DND-41 (cell line): ENCODE data around the gene TLR6.

Source experiments
- ATAC-seq: fragments of 200-7000 bp; cut with Tn5 transposase; 3 replicates; pipeline ENCODE4 v1.9.1; 2021; ENCODE audit warnings: low read depth; ENCODE audit not compliant: insufficient read depth
- DNase-seq: peaks from one replicate; pipeline ENCODE4 v3.0.0-alpha.2; 2020
- H2AFZ ChIP-seq: 2 replicates; pipeline ENCODE4 v1.6.0; 2012; ENCODE audit warnings: low read depth, low read length
- H3K27ac ChIP-seq: 2 replicates; pipeline ENCODE4 v1.5.1; 2012; ENCODE audit warnings: low read length, inconsistent platforms
- H3K27me3 ChIP-seq: fragments of 200-600 bp; sonication (generic); 2 replicates; pipeline ENCODE4 v1.6.0; 2012; ENCODE audit warnings: low read length, mild to moderate bottlenecking, inconsistent platforms; ENCODE audit not compliant: insufficient read depth, poor library complexity
- H3K36me3 ChIP-seq: 2 replicates; pipeline ENCODE4 v1.5.1; 2012; ENCODE audit warnings: low read length, inconsistent platforms; ENCODE audit not compliant: insufficient read depth
- H3K4me1 ChIP-seq: 2 replicates; pipeline ENCODE4 v1.5.1; 2012; ENCODE audit warnings: mild to moderate bottlenecking, low read length; ENCODE audit not compliant: insufficient read depth
- H3K4me2 ChIP-seq: 2 replicates; pipeline ENCODE4 v1.6.0; 2012; ENCODE audit warnings: mild to moderate bottlenecking, moderate library complexity, low read length, inconsistent platforms; ENCODE audit not compliant: insufficient read depth
- H3K4me3 ChIP-seq, 2 experiments: fragments of 200-600 bp in 1 of 2; shearing (Covaris generic) in 1 of 2; 2 replicates each; pipeline ENCODE4 v1.5.1; 2012 to 2016; ENCODE audit warnings: inconsistent platforms in 2 of 2, low read length in 2 of 2, mild to moderate bottlenecking in 2 of 2, low read depth in 1 of 2, moderate library complexity in 1 of 2
- H3K79me2 ChIP-seq: 2 replicates; pipeline ENCODE4 v1.6.0; 2012; ENCODE audit warnings: low read length, inconsistent platforms; ENCODE audit not compliant: insufficient read depth
- H3K9ac ChIP-seq: 2 replicates; pipeline ENCODE4 v1.6.0; 2012; ENCODE audit warnings: low read depth, mild to moderate bottlenecking, inconsistent platforms, low read length, moderate library complexity
- H3K9me3 ChIP-seq: 2 replicates; pipeline ENCODE4 v1.5.1; 2012; ENCODE audit warnings: low read length, moderate library complexity, mild to moderate bottlenecking, inconsistent platforms; ENCODE audit not compliant: insufficient read depth, severe bottlenecking
- H4K20me1 ChIP-seq: 2 replicates; pipeline ENCODE4 v1.6.0; 2012; ENCODE audit warnings: low read length; ENCODE audit not compliant: insufficient read depth
- EZH2 ChIP-seq: IDR thresholded peaks from 3 replicates; pipeline ENCODE4 v1.6.1; 2012; ENCODE audit warnings: borderline replicate concordance, low read depth, mild to moderate bottlenecking, moderate library complexity, low read length, inconsistent platforms; ENCODE audit not compliant: severe bottlenecking
- TF ChIP-seq, protein P1 (sequence below): IDR thresholded peaks from 2 replicates; pipeline ENCODE4 v1.5.1; 2012; ENCODE audit warnings: borderline replicate concordance, low read length, moderate library complexity, mild to moderate bottlenecking; ENCODE audit not compliant: poor library complexity, severe bottlenecking; ENCODE audit errors: extremely low read depth

TLR6 gene, protein sequence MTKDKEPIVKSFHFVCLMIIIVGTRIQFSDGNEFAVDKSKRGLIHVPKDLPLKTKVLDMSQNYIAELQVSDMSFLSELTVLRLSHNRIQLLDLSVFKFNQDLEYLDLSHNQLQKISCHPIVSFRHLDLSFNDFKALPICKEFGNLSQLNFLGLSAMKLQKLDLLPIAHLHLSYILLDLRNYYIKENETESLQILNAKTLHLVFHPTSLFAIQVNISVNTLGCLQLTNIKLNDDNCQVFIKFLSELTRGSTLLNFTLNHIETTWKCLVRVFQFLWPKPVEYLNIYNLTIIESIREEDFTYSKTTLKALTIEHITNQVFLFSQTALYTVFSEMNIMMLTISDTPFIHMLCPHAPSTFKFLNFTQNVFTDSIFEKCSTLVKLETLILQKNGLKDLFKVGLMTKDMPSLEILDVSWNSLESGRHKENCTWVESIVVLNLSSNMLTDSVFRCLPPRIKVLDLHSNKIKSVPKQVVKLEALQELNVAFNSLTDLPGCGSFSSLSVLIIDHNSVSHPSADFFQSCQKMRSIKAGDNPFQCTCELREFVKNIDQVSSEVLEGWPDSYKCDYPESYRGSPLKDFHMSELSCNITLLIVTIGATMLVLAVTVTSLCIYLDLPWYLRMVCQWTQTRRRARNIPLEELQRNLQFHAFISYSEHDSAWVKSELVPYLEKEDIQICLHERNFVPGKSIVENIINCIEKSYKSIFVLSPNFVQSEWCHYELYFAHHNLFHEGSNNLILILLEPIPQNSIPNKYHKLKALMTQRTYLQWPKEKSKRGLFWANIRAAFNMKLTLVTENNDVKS

DNA sequence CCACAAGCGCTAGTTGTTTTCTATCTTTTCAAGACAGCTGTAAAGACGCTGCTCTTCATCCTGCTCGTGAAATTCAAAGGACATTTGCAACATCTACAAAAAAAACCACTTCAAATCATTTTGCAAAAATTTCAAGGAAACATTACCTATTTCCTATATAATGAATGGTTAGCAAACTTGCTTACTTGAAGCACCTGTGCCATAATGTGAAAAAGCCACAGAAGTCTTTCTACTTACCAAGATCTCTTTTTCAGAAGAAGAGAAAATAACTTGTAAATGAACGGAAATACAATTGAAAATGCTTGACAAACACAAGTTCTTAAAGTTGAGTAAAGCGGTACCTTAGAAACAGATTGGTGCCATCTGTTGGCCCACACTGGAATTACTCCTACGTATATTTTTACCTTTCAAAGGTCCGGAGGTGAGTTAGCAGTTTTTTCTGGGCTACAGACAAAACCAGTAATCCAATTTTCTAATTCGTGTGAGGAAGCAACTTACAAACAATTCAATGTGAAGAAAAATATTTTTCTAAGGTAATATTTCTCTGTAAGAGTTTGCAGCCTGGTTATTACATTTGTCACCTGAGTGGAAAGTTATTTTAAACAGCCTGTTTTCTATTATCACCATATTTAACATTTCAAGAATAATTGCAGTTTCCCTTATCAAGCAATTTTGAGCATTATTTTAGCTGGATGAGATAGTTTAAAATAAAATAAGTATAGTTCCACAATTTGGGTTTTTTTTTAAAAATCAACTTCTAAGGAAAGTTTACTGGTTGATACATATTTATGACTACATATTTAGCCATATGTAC lies at the start of gene TLR6:
Gene TLR6 (minus strand): TSS at position 294 of the 814 bp plus-strand sequence. CDS start 27,344 bp downstream, outside the sequence.
- no peaks in the 10 kb centered on the region for H3K79me2 ChIP-seq
- H2AFZ ChIP-seq: peak within 1 kb of the TSS; percentile 33
- H4K20me1 ChIP-seq: no peaks in the 10 kb centered on the region
- TF ChIP-seq, protein P1, sequence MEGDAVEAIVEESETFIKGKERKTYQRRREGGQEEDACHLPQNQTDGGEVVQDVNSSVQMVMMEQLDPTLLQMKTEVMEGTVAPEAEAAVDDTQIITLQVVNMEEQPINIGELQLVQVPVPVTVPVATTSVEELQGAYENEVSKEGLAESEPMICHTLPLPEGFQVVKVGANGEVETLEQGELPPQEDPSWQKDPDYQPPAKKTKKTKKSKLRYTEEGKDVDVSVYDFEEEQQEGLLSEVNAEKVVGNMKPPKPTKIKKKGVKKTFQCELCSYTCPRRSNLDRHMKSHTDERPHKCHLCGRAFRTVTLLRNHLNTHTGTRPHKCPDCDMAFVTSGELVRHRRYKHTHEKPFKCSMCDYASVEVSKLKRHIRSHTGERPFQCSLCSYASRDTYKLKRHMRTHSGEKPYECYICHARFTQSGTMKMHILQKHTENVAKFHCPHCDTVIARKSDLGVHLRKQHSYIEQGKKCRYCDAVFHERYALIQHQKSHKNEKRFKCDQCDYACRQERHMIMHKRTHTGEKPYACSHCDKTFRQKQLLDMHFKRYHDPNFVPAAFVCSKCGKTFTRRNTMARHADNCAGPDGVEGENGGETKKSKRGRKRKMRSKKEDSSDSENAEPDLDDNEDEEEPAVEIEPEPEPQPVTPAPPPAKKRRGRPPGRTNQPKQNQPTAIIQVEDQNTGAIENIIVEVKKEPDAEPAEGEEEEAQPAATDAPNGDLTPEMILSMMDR: peak; percentile 85
- no peak for TF ChIP-seq EZH2
- no peaks in the 10 kb centered on the region for H3K9me3 ChIP-seq
- peak within 1 kb of the TSS; percentile 24; the same call in 1 of the 2 replicates for H3K9ac ChIP-seq
- peak within 1 kb of the TSS; percentile 60 for H3K4me2 ChIP-seq
- H3K4me3 ChIP-seq: peak within 1 kb of the TSS; percentile 3 to 41; a peak in 1 of 4 replicates
- peaks cover 29% of the 10 kb centered on the region for H3K4me1 ChIP-seq
- DNase-seq: peak; percentile 72
- H3K27ac ChIP-seq: 0 out of 2 replicates have a peak within 1 kb of the TSS, but pooled peaks have one; percentile 16
- H3K36me3 ChIP-seq: no peaks in the 10 kb centered on the region
- ATAC-seq: peak; percentile 78
- H3K27me3 ChIP-seq: no peaks in the 10 kb centered on the region

DNA sequence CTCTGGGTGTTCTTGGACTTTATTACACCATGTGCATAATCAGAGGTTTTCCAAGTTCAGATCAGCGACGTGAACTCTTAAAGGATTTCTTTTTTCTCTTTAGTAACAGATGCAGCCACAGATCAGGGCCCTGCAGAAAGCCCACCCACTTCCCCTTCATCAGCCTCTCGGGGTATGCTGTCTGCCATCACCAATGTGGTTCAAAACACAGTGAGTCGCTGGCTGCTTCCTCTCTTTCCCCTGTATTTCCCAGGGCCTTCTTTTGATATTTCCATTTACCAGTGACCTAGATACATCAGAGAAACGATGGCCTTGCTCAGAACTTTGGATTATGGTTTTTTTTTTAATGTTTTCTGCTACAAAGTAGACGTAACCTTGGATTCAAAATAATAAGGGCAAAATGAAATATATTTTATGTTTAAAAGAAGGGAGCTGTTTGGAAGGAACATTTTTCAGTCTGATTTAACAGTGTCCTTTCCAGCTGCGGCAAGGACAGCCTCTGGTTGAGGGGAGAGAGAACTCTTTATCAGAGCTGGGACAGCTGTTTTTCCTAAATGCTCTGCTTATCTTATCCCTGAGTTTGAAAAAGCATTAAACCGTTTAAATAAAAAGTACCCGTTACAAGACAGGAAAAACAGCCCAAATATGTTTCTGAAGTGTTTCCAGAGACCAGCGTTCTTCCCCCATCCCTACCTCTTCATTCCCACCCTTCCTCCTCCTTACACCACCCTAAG lies 49.2 kb upstream of the TLR6 start:
- ATAC-seq: peak; percentile 89
- TF ChIP-seq, protein P1: no peak
- TF ChIP-seq EZH2: no peak
- Histone ChIP-seq H4K20me1 (no peaks in the 10 kb centered on the region), H3K27me3 (no peaks in the 10 kb centered on the region), H3K4me2 (0 out of 2 replicates have a peak overlapping the region, but pooled peaks have one; percentile 6), H3K9me3 (no peaks in the 10 kb centered on the region), H3K36me3 (no peaks in the 10 kb centered on the region), H3K27ac (no peak overlapping the region), H3K4me3 (no peak overlapping the region), H3K9ac (no peak overlapping the region), H3K79me2 (no peaks in the 10 kb centered on the region), H3K4me1 (0 out of 2 replicates have a peak, but pooled peaks cover 9% of the 10 kb centered on the region), H2AFZ (peak overlapping the region; percentile 19; the same call in 1 of the 2 replicates)
- peak; percentile 44 for DNase-seq

DNA sequence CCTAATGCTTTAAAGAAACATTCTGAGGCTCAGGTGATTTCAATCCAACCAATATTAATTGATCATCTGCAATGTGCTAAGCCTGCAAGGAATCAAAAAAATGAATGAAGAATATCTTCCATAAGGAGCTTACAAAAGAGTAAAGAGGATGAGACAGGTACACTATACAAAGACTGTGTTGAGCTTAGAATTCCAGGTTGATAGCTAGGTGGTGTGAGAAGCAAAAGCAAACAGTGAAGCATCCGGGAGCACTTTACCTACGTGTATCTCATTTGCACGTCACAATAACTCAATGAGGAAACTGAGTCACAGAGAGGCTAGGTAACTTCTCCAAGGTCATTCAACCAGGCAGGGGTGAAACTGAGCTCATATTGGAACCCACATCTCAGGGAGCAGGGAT lies 48.1 kb upstream of the TLR6 start:
- no peaks in the 10 kb centered on the region for H3K79me2 ChIP-seq
- H3K9ac ChIP-seq: no peak overlapping the region
- H3K4me2 ChIP-seq: no peak overlapping the region
- 0 out of 2 replicates have a peak, but pooled peaks cover 9% of the 10 kb centered on the region for H3K4me1 ChIP-seq
- no peaks in the 10 kb centered on the region for H3K36me3 ChIP-seq
- no peaks in the 10 kb centered on the region for H4K20me1 ChIP-seq
- H3K27ac ChIP-seq: no peak overlapping the region
- DNase-seq (no peak), ATAC-seq (no peak)
- H3K27me3 ChIP-seq: no peaks in the 10 kb centered on the region
- no peak overlapping the region for H2AFZ ChIP-seq
- H3K4me3 ChIP-seq: no peak overlapping the region
- H3K9me3 ChIP-seq: no peaks in the 10 kb centered on the region
- TF ChIP-seq, protein P1: no peak
- no peak for TF ChIP-seq EZH2
